Measurements from ENCODE around the gene USP2.

The USP2 gene

GRCh38 chr11:119341222-119342022 lies 40.1 kb downstream of the USP2 start:
- no peak for DNase-seq

- no peak for DNase-seq
These were observed 40.9 kb downstream of the USP2 start, which contains the start of gene C1QTNF5 for GRCh38 chr11:119340335-119341221. Gene C1QTNF5 (minus strand): TSS chr11:119340883. CDS start chr11:119340397, 486 bp downstream.

- no peak for DNase-seq
These were observed 41.7 kb downstream of the USP2 start for GRCh38 chr11:119339589-119340334.

- DNase-seq = no peak
These were observed 42.4 kb downstream of the USP2 start for GRCh38 chr11:119338965-119339588.

- DNase-seq = peak; percentile 61 to 69
These were observed 43.1 kb downstream of the USP2 start for GRCh38 chr11:119338318-119338890.

- no peak for DNase-seq
These were observed 43.7 kb downstream of the USP2 start for GRCh38 chr11:119337581-119338317.

GRCh38 chr11:119336744-119337469 lies 44.6 kb downstream of the USP2 start:
- no peak for DNase-seq

- DNase-seq = no peak
These were observed 45.6 kb downstream of the USP2 start for GRCh38 chr11:119335655-119336543.

- no peak for DNase-seq
These were observed 46.3 kb downstream of the USP2 start for GRCh38 chr11:119335091-119335654.

GRCh38 chr11:119334174-119334930 lies 47.1 kb downstream of the USP2 start, which contains the start of gene RNF26:
Gene RNF26 (plus strand): TSS chr11:119334527. CDS start chr11:119335123, 596 bp downstream.
- DNase-seq = peak; percentile 94 to 99

GRCh38 chr11:119332111-119332765 lies 49.3 kb downstream of the USP2 start:
- DNase-seq = no peak

GRCh38 chr11:119330237-119330636 lies 51.3 kb downstream of the USP2 start:
- DNase-seq = no peak

GRCh38 chr11:119329320-119329719 lies 52.2 kb downstream of the USP2 start:
- DNase-seq = no peak

GRCh38 chr11:119324189-119324588 lies 57.3 kb downstream of the USP2 start:
- DNase-seq = no peak

GRCh38 chr11:119323532-119324033 lies 57.9 kb downstream of the USP2 start:
- DNase-seq = peak; percentile 42 to 83

GRCh38 chr11:119322921-119323531 lies 58.5 kb downstream of the USP2 start:
- no peak for DNase-seq

GRCh38 chr11:119322360-119322739 lies 59.1 kb downstream of the USP2 start:
- no peak for DNase-seq

Measured in NCI-H446 (cell line).